HUES6 (cell line): Measurements from ENCODE around the gene CARMIL1.

Source experiments
- H3K27ac ChIP-seq: 2 replicates; pipeline ENCODE4 v1.7.0; 2013; ENCODE audit warnings: low read depth, mild to moderate bottlenecking, low read length, inconsistent platforms
- H3K27me3 ChIP-seq: 2 replicates; pipeline ENCODE4 v1.6.1; 2013; ENCODE audit warnings: low read length; ENCODE audit not compliant: control insufficient read depth, insufficient read depth
- H3K36me3 ChIP-seq: 2 replicates; pipeline ENCODE4 v1.6.1; 2013; ENCODE audit warnings: low read length; ENCODE audit not compliant: control insufficient read depth, insufficient read depth
- H3K4me1 ChIP-seq: 2 replicates; pipeline ENCODE4 v1.6.1; 2013; ENCODE audit warnings: low read length; ENCODE audit not compliant: control insufficient read depth, insufficient read depth
- H3K4me3 ChIP-seq: 2 replicates; pipeline ENCODE4 v1.5.1; 2013; ENCODE audit warnings: low read depth, low read length
- H3K9ac ChIP-seq: one replicate; pipeline ENCODE4 v1.6.1; 2013; ENCODE audit warnings: mild to moderate bottlenecking, low read length
- H3K9me3 ChIP-seq: 2 replicates; pipeline ENCODE4 v1.6.1; 2013; ENCODE audit warnings: low read depth, low read length; ENCODE audit not compliant: control insufficient read depth, insufficient read depth

Gene CARMIL1

GRCh38 chr6:25614052-25614451 lies 334.9 kb downstream of the CARMIL1 start:
- no peak overlapping the region for H3K27ac ChIP-seq
- H3K4me3 ChIP-seq = no peak overlapping the region
- no peaks in the 10 kb centered on the region for H3K27me3 ChIP-seq
- H3K36me3 ChIP-seq = peaks cover 10% of the 10 kb centered on the region; the same call in 1 of the 2 replicates
- H3K4me1 ChIP-seq = no peaks in the 10 kb centered on the region
- no peak overlapping the region for H3K9ac ChIP-seq
- H3K9me3 ChIP-seq = no peaks in the 10 kb centered on the region

- Histone ChIP-seq H3K27ac (no peak overlapping the region), H3K27me3 (no peaks in the 10 kb centered on the region), H3K36me3 (peaks cover 5% of the 10 kb centered on the region; the same call in 1 of the 2 replicates), H3K4me3 (no peak overlapping the region), H3K4me1 (no peaks in the 10 kb centered on the region), H3K9ac (no peak overlapping the region), H3K9me3 (no peaks in the 10 kb centered on the region)
These were observed 336.3 kb downstream of the CARMIL1 start for GRCh38 chr6:25615471-25615870.

DNA sequence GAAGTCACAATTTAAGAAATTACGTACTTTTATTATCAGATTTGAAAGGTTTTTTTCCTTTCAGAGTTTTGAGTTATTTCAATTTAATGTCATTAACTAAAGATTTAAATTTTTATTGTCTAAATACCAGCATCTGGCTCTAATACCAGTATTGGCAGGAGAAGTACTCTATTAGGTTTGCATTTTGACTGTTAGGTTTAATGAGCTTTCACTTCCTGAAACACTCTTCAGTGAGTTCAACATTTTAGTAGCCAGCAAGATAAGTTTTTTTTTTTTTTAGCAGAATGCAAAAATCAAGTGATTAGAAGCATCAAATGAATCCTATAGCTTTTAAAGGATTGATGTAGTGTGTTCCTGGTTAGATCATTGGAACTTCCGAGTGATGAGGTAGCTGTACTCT lies 338.8 kb downstream of the CARMIL1 start:
- Histone ChIP-seq H3K9me3 (no peaks in the 10 kb centered on the region), H3K36me3 (no peaks in the 10 kb centered on the region), H3K4me3 (no peak overlapping the region), H3K27ac (no peak overlapping the region), H3K27me3 (no peaks in the 10 kb centered on the region), H3K9ac (no peak overlapping the region), H3K4me1 (no peaks in the 10 kb centered on the region; the same call in 1 of the 2 replicates)

DNA sequence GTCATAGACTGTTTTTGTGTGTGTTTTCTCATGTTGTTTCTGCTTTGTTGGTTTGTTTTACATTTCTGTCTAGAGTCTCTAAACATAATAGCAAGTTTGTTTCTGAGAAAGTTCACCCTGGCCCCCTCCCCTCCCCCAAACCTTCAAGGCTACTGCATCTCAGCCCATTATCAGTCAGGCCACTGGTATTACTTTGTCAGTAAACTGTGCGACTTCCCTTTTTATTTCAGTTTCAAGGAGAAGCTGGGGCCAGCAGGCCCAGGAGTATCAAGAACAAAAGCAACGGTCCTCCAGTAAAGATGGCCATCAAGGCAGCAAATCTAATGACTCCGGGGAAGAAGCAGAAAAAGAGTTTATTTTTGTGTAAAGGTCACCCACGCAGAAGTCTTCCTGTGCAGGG lies 340.0 kb downstream of the CARMIL1 start:
- Histone ChIP-seq H3K4me3 (no peak overlapping the region), H3K27ac (no peak overlapping the region), H3K36me3 (no peaks in the 10 kb centered on the region), H3K9me3 (no peaks in the 10 kb centered on the region), H3K4me1 (peaks cover 4% of the 10 kb centered on the region; the same call in 1 of the 2 replicates), H3K9ac (no peak overlapping the region), H3K27me3 (no peaks in the 10 kb centered on the region)

DNA sequence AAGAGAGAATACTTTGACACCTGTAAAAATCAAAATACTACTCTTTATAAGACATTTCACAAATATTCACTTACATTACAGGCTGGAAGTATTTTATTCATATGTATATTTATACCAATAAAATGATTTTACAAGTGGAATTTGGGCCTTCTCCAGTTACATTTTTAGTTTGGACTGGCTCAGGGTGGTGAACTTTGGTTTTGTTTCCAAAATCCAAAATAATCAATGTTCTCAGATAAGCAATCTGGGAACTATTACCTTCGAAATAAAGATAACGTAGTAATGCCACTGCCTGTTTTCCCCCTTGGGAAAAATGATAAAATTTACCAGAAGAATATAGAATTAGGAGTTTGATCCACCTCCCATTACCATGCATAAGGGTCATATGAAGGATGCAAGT lies 341.2 kb downstream of the CARMIL1 start:
- Histone ChIP-seq H3K4me3 (no peak overlapping the region), H3K9me3 (no peaks in the 10 kb centered on the region), H3K36me3 (no peaks in the 10 kb centered on the region), H3K4me1 (peaks cover 4% of the 10 kb centered on the region; the same call in 1 of the 2 replicates), H3K27ac (no peak overlapping the region), H3K9ac (no peak overlapping the region), H3K27me3 (no peaks in the 10 kb centered on the region)

GRCh38 chr6:25623065-25623464 lies 343.9 kb downstream of the CARMIL1 start:
- no peaks in the 10 kb centered on the region for H3K9me3 ChIP-seq
- H3K27me3 ChIP-seq = no peaks in the 10 kb centered on the region
- H3K4me1 ChIP-seq = peaks cover 11% of the 10 kb centered on the region
- H3K36me3 ChIP-seq = no peaks in the 10 kb centered on the region
- H3K9ac ChIP-seq = no peak overlapping the region
- no peak overlapping the region for H3K4me3 ChIP-seq
- no peak overlapping the region for H3K27ac ChIP-seq

- no peaks in the 10 kb centered on the region for H3K27me3 ChIP-seq
- H3K9me3 ChIP-seq = no peaks in the 10 kb centered on the region
- no peak overlapping the region for H3K9ac ChIP-seq
- H3K36me3 ChIP-seq = no peaks in the 10 kb centered on the region
- H3K4me1 ChIP-seq = peaks cover 11% of the 10 kb centered on the region
- no peak overlapping the region for H3K27ac ChIP-seq
- H3K4me3 ChIP-seq = no peak overlapping the region
These were observed 344.7 kb downstream of the CARMIL1 start for GRCh38 chr6:25623879-25624278.

GRCh38 chr6:25627001-25627400 lies 347.8 kb downstream of the CARMIL1 start:
- Histone ChIP-seq H3K36me3 (no peaks in the 10 kb centered on the region), H3K4me1 (peaks cover 11% of the 10 kb centered on the region), H3K9me3 (no peaks in the 10 kb centered on the region), H3K27ac (no peak overlapping the region), H3K4me3 (no peak overlapping the region), H3K27me3 (no peaks in the 10 kb centered on the region), H3K9ac (no peak overlapping the region)

GRCh38 chr6:25628471-25629197 lies 349.5 kb downstream of the CARMIL1 start:
- no peaks in the 10 kb centered on the region for H3K9me3 ChIP-seq
- no peaks in the 10 kb centered on the region for H3K36me3 ChIP-seq
- no peak overlapping the region for H3K4me3 ChIP-seq
- no peak overlapping the region for H3K27ac ChIP-seq
- H3K9ac ChIP-seq = no peak overlapping the region
- peaks cover 7% of the 10 kb centered on the region for H3K4me1 ChIP-seq
- no peaks in the 10 kb centered on the region for H3K27me3 ChIP-seq

- no peak overlapping the region for H3K27ac ChIP-seq
- no peak overlapping the region for H3K9ac ChIP-seq
- no peaks in the 10 kb centered on the region for H3K27me3 ChIP-seq
- H3K4me3 ChIP-seq = no peak overlapping the region
- peaks cover 6% of the 10 kb centered on the region for H3K4me1 ChIP-seq
- H3K36me3 ChIP-seq = no peaks in the 10 kb centered on the region
- no peaks in the 10 kb centered on the region for H3K9me3 ChIP-seq
These were observed 350.0 kb downstream of the CARMIL1 start for GRCh38 chr6:25629198-25629576.

GRCh38 chr6:25630508-25631278 lies 351.5 kb downstream of the CARMIL1 start:
- peaks cover 6% of the 10 kb centered on the region for H3K4me1 ChIP-seq
- no peaks in the 10 kb centered on the region for H3K27me3 ChIP-seq
- H3K27ac ChIP-seq = no peak overlapping the region
- H3K9ac ChIP-seq = no peak overlapping the region
- no peak overlapping the region for H3K4me3 ChIP-seq
- H3K9me3 ChIP-seq = no peaks in the 10 kb centered on the region
- H3K36me3 ChIP-seq = no peaks in the 10 kb centered on the region
